Stimulated activated CD4-positive, alpha-beta T cell treated with anti-CD3 and anti-CD28 coated beads, Interleukin-1b, Interleukin-23, amount 100 ng/mL, for 4 hours (primary cell): Measurements from ENCODE around the gene CCDC90B.

ENCODE experiments used
- DNase-seq, 2 donors: peaks; one replicate each; pipeline ENCODE4 v3.0.0-alpha.2; 2020; ENCODE audit warnings: low read depth in 2 of 2

Gene CCDC90B

DNA sequence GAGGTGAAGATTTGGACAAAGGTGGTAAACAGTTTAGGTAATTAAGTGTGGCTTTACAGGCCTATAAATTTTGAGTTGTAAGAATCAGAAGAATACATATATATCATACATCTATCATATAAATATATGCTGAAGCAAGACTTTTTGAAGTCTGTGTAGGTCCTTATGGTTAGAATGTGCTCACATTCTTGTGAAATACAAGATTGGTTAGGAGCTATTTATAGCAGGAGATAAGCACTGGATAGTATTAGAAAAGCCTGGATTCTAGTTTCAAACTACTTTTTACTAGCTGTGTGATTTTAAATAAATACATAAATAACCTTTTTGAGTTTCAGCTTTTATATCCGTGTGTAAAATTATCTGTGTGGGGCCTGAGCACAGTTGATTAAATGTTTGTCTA lies 50.3 kb downstream of the CCDC90B start:
- DNase-seq: no peak

GRCh38 chr11:83223457-83223856 lies 62.7 kb downstream of the CCDC90B start:
- no peak for DNase-seq

GRCh38 chr11:83222499-83222898 lies 63.7 kb downstream of the CCDC90B start:
- no peak for DNase-seq

DNA sequence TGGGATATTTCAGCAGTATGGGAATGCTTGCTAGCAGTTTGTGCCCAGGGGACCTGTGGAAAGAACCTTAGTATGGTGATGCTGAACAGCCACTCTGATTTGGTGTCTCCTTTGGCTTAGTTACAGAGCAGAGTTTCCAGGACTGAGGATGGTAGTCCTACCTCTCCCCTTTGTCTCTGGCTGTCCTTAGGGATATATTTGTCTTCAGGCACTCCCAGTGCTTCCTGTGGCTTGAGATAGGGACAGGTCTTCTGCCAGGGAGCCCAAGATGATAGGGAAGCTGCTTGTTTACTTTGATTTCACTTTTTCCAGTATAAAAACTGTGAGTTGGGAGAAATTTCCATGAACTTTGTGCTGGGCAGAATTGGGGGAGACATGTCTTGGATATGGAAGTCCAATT lies 64.5 kb downstream of the CCDC90B start:
- DNase-seq: no peak

DNA sequence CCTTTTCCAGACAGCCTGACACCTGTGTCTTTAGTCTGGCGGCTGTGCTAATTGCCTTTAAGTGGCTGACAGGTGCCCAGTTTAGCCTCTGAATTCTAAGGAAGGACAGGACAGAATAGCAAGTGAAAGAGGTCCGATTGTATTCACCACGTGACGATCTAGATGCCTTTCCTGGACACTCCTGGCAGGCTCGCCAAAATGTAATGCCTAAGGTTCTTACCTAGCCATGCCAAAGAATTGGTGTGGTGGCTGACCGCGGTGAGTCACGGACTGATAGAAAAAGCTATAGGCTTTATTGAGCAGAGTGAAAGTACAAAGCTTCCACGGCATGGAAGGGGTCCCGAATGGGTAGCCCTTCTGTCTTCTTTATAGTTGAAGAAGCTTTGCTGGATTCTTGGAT lies 65.9 kb downstream of the CCDC90B start:
- DNase-seq: no peak

- no peak for DNase-seq
Observed at GRCh38 chr11:83219095-83219494, 67.1 kb downstream of the CCDC90B start.
